IMR-90 (cell line): ENCODE measurements around the gene CRYBA2. TPM values are rescaled to one million over a fixed set of nuclear protein-coding genes. Genes with fewer than 3 reads are reported as not detected.

Source experiments
- ATAC-seq: fragments of 200-7000 bp; cut with Tn5 transposase; 2 replicates; pipeline ENCODE4 v1.9.1; 2020; ENCODE audit warnings: low read depth, mild to moderate bottlenecking, moderate library complexity
- BruUV-seq: library from RNA; stranded (reverse); fragments of 400-500 nt; replicated peaks from 2 replicates; lab custom pipeline; 2021; lab: Mats Ljungman, UMichigan
- CTCF ChIA-PET: fragments of 300-600 bp; formaldehyde crosslinking; extraction: SDS; loops from one replicate; lab custom pipeline; 2021; ENCODE audit warnings: antibody characterized with exemption; lab: Yijun Ruan, JAX
- POLR2A ChIA-PET: fragments of 300-600 bp; sonication (Branson Sonifier 250); formaldehyde crosslinking; loops from one replicate; lab custom pipeline; 2022; ENCODE audit warnings: antibody characterized with exemption; ENCODE audit not compliant: unreplicated experiment; lab: Charles Lee
- DNase-seq: peaks from one replicate; pipeline ENCODE4 v3.0.0; 2013
- H2AFZ ChIP-seq: replicated peaks from 2 replicates; pipeline ENCODE3; 2013; ENCODE audit warnings: low read length, mild to moderate bottlenecking; ENCODE audit not compliant: poor library complexity
- H2AK5ac ChIP-seq: 2 replicates; pipeline ENCODE4 v1.6.1; 2013; ENCODE audit warnings: low read depth, low read length, inconsistent platforms
- H2AK9ac ChIP-seq: replicated peaks from 2 replicates; pipeline ENCODE3; 2013; ENCODE audit warnings: mild to moderate bottlenecking, low read depth, low read length, moderate library complexity; ENCODE audit not compliant: poor library complexity
- H2BK120ac ChIP-seq: 2 replicates; pipeline ENCODE4 v1.6.1; 2013; ENCODE audit warnings: low read depth, low read length, inconsistent platforms
- H2BK15ac ChIP-seq: 3 replicates; pipeline ENCODE4 v1.6.1; 2013; ENCODE audit warnings: low read depth, low read length, inconsistent platforms
- H2BK20ac ChIP-seq: 2 replicates; pipeline ENCODE4 v1.6.1; 2013; ENCODE audit warnings: low read depth, mild to moderate bottlenecking, inconsistent platforms, low read length, moderate library complexity
- H2BK5ac ChIP-seq: 2 replicates; pipeline ENCODE4 v1.6.1; 2013; ENCODE audit warnings: mild to moderate bottlenecking, low read depth, low read length, inconsistent platforms; ENCODE audit not compliant: poor library complexity, severe bottlenecking
- H3K14ac ChIP-seq: replicated peaks from 2 replicates; pipeline ENCODE4 v1.6.1; 2013; ENCODE audit warnings: low read depth, low read length, inconsistent platforms
- H3K18ac ChIP-seq: 2 replicates; pipeline ENCODE4 v1.6.1; 2013; ENCODE audit warnings: low read depth, low read length, control low read depth
- H3K23ac ChIP-seq: 2 replicates; pipeline ENCODE4 v1.6.1; 2013; ENCODE audit warnings: low read depth, low read length, inconsistent platforms
- H3K27ac ChIP-seq: 2 replicates; pipeline ENCODE4 v1.5.1; 2013; ENCODE audit warnings: mild to moderate bottlenecking, control low read depth, low read length; ENCODE audit not compliant: insufficient read depth
- H3K27me3 ChIP-seq: 2 replicates; pipeline ENCODE4 v1.6.1; 2013; ENCODE audit warnings: low read length; ENCODE audit not compliant: control insufficient read depth, insufficient read depth
- H3K36me3 ChIP-seq: 2 replicates; pipeline ENCODE4 v1.6.1; 2013; ENCODE audit warnings: low read length, mixed read lengths; ENCODE audit not compliant: control insufficient read depth, insufficient read depth
- H3K4ac ChIP-seq: 2 replicates; pipeline ENCODE4 v1.6.1; 2013; ENCODE audit warnings: low read depth, low read length, inconsistent platforms
- H3K4me1 ChIP-seq: 2 replicates; pipeline ENCODE4 v1.6.1; 2013; ENCODE audit warnings: low read length, mixed read lengths; ENCODE audit not compliant: control insufficient read depth, insufficient read depth
- H3K4me2 ChIP-seq: 2 replicates; pipeline ENCODE4 v1.6.1; 2013; ENCODE audit warnings: low read depth, mild to moderate bottlenecking, control low read depth, low read length, moderate library complexity
- H3K4me3 ChIP-seq: 2 replicates; pipeline ENCODE4 v1.5.1; 2013; ENCODE audit warnings: low read depth, mild to moderate bottlenecking, control low read depth, low read length, moderate library complexity; ENCODE audit not compliant: insufficient read depth
- H3K56ac ChIP-seq: 2 replicates; pipeline ENCODE4 v1.6.1; 2013; ENCODE audit warnings: low read length, inconsistent platforms; ENCODE audit not compliant: insufficient read depth; ENCODE audit errors: extremely low read depth
- H3K79me1 ChIP-seq, 2 experiments: 2 replicates each; pipeline ENCODE4 v1.6.1; 2013; ENCODE audit warnings: low read length in 2 of 2, inconsistent platforms in 1 of 2, low read depth in 1 of 2
- H3K9ac ChIP-seq: 2 replicates; pipeline ENCODE4 v1.6.1; 2013; ENCODE audit warnings: low read depth, low read length, control low read depth
- H3K9me1 ChIP-seq: 2 replicates; pipeline ENCODE4 v1.6.1; 2013; ENCODE audit warnings: low read length, inconsistent platforms; ENCODE audit not compliant: insufficient read depth
- H3K9me3 ChIP-seq: 2 replicates; pipeline ENCODE4 v1.6.1; 2013; ENCODE audit warnings: low read length; ENCODE audit not compliant: control insufficient read depth, insufficient read depth
- H4K20me1 ChIP-seq: 2 replicates; pipeline ENCODE4 v1.6.1; 2013; ENCODE audit warnings: low read length, inconsistent platforms; ENCODE audit not compliant: insufficient read depth
- H4K5ac ChIP-seq: 2 replicates; pipeline ENCODE4 v1.6.1; 2013; ENCODE audit warnings: mild to moderate bottlenecking, low read depth, low read length, control low read depth
- H4K8ac ChIP-seq, 2 experiments: 2 replicates each; pipeline ENCODE4 v1.6.1; 2013; ENCODE audit warnings: low read depth in 2 of 2, low read length in 2 of 2, control low read depth in 1 of 2, inconsistent platforms in 1 of 2
- H4K91ac ChIP-seq: 2 replicates; pipeline ENCODE4 v1.6.1; 2013; ENCODE audit warnings: low read depth, low read length, inconsistent platforms; ENCODE audit not compliant: insufficient read depth
- SMC3 ChIP-seq: fragments of 150-350 bp; IDR thresholded peaks from 2 replicates; pipeline ENCODE4 v1.6.1; 2016; ENCODE audit warnings: low read depth, mild to moderate bottlenecking, antibody characterized with exemption, low read length, moderate library complexity
- WGBS, 2 experiments: methylation state at CpG; one replicate each; pipeline versions ENCODE4 v1.1.5 to v1.1.7; 2013; ENCODE audit warnings: missing lambda C conversion rate in 2 of 2; ENCODE audit not compliant: insufficient read length in 1 of 2; ENCODE audit errors: extremely low coverage in 2 of 2; 5-methylcytosine and 5-hydroxymethylcytosine counted together
- dilution Hi-C: fragments of 300-500 bp; cut with HindIII; formaldehyde crosslinking; loops from one replicate; pipeline ENCODE4 v1.14.3; 2018; ENCODE audit warnings: low sequenced_read_pairs; ENCODE audit not compliant: unreplicated experiment
- in situ Hi-C: fragments of 300-500 bp; cut with MboI; formaldehyde crosslinking; loops from 3 replicates; pipeline ENCODE4 v1.14.3; 2019; ENCODE audit warnings: low sequenced_read_pairs, inconsistent platforms, mixed read lengths
- intact Hi-C: fragments of 100-400 bp; cut with micrococcal nuclease; formaldehyde crosslinking; loops from 2 replicates; pipeline ENCODE4 v1.10.0; 2022
- polyA plus RNA-seq, 3 experiments: library from polyadenylated mRNA; depleted of rRNA; stranded (reverse); fragments of >200 nt; gene quantifications; 2 replicates each; pipeline ENCODE4 v1.2.3, GENCODE V29; 2012; ENCODE audit warnings: low replicate concordance in 1 of 3
- total RNA-seq: library from RNA; depleted of rRNA; stranded (reverse); fragments of >200 nt; gene quantifications from 2 replicates; pipeline ENCODE4 v1.2.3, GENCODE V29; 2012

CRYBA2 gene
- total and polyA plus RNA-seq, 2 of the 4 experiments (the other 2 are of a cell fraction) = not detected

DNA sequence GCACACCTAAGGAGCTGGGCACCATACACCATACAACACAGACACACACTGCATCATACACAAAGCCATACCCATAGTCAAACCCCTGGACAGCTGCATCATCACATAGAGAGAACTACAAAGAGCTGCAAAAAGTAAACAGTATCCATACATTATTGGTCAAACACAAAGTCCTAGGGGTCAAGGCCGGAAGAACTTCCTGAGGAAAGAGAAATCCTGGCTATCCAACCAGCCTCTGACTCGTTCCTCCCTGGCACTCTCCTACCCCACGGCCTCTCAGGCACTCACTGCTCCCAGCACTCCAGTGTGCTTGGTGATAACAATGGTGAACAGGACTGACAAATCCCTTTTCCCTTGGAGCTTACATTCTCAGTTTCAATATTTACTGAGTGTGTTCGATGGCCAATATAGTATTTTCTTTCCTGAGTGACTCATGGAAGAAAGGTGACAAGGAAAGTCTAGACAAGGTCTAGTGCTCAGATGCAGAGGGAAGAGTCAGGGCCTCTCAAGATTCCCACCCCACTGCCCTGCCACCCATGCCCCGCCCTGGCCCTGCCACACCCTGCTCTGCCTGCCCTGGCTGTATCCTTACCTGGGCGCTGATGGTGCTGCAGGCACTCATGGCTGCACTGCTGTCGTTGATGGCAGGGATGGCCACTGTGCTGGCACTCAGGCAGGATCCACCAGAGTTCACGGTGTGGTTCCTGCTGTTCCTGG, 44.7 kb upstream of the CRYBA2 start:
- Histone ChIP-seq H3K27me3 (peaks cover 46% of the 10 kb centered on the region), H3K4me1 (no peaks in the 10 kb centered on the region), H3K9me1 (no peaks in the 10 kb centered on the region), H2AFZ (no peak overlapping the region), H2AK9ac (no peak overlapping the region), H2AK5ac (no peak overlapping the region), H3K23ac (no peak overlapping the region), H4K91ac (no peak overlapping the region), H2BK15ac (no peak overlapping the region), H3K4me2 (no peak overlapping the region), H3K18ac (no peak overlapping the region), H3K4me3 (no peak overlapping the region), H3K79me1 (no peaks in the 10 kb centered on the region), H3K27ac (no peak overlapping the region), H3K4ac (no peak overlapping the region), H3K9me3 (no peaks in the 10 kb centered on the region), H3K9ac (no peak overlapping the region), H3K36me3 (no peaks in the 10 kb centered on the region), H3K14ac (no peak overlapping the region), H4K20me1 (no peaks in the 10 kb centered on the region), H2BK5ac (no peak overlapping the region), H2BK20ac (no peak overlapping the region), H3K56ac (no peak overlapping the region), H4K8ac (no peak overlapping the region), H2BK120ac (no peak overlapping the region), H4K5ac (no peak overlapping the region)
- 24% methylated on average over 3 of the region's 8 CpGs; no CpG with 5 or more reads in 1 of the 2 experiments for WGBS, 2 experiments
- ChIA-PET POLR2A (no interaction called here), CTCF (interaction anchor here (1.4 kb wide), 1 partner anchor 8 kb away, joined by 5 read pairs; no protein-coding TSS in a partner anchor)
- no peak for TF ChIP-seq SMC3
- intact Hi-C loops (no loop called here), dilution Hi-C loops (no loop called here), in situ Hi-C loops (no loop called here)
- ATAC-seq (no peak), DNase-seq (no peak)
- BruUV-seq = no TSS peak
